B cell (primary cell): ENCODE data around the gene VKORC1.

Source experiments
- EZH2 ChIP-seq: IDR thresholded peaks from 2 replicates; pipeline ENCODE4 v1.6.1; 2012; ENCODE audit warnings: borderline replicate concordance, low read depth, mild to moderate bottlenecking, moderate library complexity, low read length; ENCODE audit not compliant: insufficient read depth, poor library complexity, severe bottlenecking
- TF ChIP-seq, protein P1 (sequence below): fragments of 200-600 bp; IDR thresholded peaks from one replicate; pipeline ENCODE4 v1.8.0; 2022; ENCODE audit warnings: antibody characterized with exemption, mild to moderate bottlenecking

DNA sequence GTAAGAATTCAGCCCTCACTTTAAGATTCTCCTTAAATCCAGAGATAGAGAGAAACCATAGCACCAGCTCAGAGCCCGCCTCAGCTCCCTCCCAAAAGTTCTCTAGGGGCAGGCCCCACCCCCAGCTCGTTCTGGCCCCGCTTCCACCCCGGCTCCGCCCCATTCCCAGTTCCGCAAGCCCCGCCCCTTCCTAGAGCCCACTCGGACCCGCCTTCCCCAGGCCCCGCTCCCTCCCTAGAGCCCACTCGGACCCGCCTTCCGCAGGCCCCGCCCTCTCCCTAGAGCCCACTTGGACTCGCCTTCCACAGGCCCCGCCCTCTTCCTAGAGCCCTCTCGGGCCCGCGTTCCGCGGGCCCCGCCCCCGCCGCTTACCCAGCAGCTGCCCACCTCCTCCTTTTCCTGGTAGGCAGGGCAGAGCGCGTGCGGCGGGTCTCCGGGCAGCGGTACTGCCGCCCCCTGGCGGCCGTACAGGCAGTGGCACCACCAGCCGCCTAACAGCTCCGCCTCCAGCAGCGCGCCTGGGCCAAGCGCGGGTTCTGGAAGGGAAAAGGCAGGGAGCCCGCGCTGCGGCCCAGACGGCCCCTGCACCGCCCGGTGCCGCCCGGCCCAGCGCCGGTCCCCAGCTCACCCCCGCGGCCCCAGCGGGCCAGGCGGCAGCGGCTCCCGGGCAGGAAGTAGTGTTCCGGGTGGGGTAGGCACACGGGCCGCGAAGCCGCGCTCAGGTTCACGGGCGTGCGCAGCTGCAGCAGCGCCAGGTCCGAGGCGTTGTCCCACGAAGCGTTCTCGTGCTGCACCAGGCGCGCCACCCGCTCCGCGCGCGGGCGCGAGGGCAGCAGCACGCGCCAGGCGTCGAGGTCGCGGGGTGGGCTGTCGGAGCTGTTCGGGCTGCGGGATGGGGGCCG, 47.8 kb upstream of the VKORC1 start:
- TF ChIP-seq, protein P1, sequence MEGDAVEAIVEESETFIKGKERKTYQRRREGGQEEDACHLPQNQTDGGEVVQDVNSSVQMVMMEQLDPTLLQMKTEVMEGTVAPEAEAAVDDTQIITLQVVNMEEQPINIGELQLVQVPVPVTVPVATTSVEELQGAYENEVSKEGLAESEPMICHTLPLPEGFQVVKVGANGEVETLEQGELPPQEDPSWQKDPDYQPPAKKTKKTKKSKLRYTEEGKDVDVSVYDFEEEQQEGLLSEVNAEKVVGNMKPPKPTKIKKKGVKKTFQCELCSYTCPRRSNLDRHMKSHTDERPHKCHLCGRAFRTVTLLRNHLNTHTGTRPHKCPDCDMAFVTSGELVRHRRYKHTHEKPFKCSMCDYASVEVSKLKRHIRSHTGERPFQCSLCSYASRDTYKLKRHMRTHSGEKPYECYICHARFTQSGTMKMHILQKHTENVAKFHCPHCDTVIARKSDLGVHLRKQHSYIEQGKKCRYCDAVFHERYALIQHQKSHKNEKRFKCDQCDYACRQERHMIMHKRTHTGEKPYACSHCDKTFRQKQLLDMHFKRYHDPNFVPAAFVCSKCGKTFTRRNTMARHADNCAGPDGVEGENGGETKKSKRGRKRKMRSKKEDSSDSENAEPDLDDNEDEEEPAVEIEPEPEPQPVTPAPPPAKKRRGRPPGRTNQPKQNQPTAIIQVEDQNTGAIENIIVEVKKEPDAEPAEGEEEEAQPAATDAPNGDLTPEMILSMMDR = peak; percentile 90
- TF ChIP-seq EZH2 = no peak
